GM18873 (cell line): ENCODE data around the gene ZBTB4.

Experiments used
- ATAC-seq: cut with Tn5 transposase; IDR thresholded peaks from one replicate; pipeline ENCODE4 v1.9.1; 2021; ENCODE audit warnings: mild to moderate bottlenecking, moderate library complexity, moderate number of reproducible peaks; ENCODE audit not compliant: unreplicated experiment, low FRiP score

ZBTB4 gene

DNA sequence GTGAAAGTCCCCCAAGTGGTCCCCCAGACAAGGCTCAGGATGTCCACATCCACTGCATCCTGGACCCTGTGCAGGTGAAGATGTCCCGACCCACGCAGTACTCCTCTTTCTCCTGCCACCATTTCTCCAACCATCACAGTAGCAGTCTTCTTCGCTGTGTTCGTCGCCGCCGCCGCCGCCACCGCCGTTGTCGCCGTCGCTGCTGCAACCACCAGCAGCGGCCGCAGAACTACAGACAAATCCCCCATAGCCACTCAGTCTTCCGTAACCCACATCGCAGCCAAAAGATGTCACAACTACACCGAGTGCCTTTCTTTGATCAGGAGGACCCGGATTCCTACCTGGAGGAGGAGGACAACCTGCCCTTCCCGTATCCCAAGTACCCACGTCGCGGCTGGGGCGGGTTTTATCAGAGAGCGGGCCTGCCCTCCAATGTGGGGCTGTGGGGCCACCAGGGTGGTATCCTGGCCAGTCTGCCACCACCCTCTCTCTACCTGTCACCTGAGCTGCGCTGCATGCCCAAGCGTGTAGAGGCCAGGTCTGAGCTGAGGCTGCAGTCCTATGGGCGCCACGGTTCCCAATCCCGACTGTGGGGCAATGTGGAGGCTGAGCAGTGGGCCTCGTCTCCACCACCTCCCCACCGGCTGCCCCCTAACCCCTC lies 53.1 kb downstream of the ZBTB4 start:
- ATAC-seq = no peak

DNA sequence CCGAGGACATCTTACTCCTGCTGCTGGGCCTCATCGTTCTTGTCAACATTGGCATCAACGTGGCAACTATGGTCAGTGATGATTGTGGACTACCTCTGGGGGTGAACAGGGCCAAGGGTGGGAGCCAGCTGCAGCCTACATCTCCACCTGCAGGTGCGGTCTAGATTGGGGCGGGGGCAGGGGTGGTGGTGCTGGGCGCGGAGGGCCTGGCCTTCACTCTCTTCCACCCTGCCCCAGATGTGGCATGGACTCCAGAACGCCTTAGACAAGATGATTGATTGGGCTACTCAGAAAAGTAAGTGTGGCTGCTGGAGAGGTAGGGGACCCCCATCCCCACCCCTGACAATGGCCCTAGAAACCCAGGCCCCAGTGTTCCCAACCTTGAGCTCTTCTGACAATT lies 53.7 kb downstream of the ZBTB4 start:
- ATAC-seq = no peak

DNA sequence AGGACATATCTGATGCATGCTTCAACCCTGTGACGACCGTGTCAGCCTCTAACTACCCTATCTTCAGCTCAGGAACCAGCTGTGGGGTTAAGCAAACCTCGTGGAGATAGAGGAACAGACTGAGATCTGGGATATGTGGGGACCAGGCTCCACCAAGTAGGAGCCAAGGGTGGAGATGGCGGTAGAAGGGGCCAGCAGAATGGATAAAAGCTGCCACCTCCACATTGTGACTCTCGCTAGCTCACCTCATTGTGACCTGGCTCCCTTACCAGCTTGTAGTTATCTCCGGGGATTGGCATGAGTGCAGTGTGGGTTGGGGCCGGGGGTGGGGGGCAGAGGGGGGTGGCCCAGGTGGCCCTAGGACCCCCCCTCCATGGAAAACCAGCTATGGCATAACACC lies 54.1 kb downstream of the ZBTB4 start, which contains the start of gene SPEM2:
Gene SPEM2, plus strand, starts transcription at position 301 of the 400 bp plus-strand sequence. Its CDS starts 73 bp downstream, at position 374.
- ATAC-seq = no peak

DNA sequence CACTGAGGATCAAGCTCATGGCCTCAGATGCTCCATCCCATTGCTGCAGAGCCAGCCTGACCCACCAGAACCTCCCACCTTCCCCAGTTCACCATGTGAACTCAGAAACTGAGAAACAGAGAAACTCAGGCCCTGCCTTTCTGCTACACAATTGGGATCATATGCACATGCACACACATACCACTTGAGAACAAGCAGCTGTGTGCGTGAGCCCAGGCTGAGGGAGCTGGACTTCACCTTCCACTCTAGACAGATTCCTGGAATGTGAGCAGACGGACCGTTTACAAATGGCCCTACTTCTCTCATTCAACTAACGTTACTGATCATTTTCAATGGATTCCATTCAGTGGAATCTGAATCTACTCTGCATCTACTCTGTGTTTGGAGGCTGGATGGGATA lies 55.8 kb downstream of the ZBTB4 start:
- ATAC-seq = no peak

DNA sequence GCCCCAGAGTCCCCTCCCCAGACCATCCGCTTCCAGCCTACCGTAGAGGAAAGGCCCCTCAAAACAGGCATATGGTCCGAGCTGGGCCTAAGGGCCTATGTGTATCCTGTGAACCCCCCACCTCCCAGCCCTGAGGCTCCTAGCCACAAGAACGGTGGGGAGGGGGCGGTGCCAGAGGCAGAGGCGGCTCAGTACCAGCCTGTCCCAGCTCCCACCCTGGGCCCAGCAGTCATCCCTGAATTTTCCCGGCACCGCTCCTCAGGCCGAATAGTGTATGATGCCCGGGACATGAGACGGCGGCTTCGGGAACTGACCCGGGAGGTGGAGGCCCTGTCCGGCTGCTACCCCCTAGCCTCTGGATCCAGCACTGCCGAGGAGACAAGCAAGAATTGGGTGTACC lies 58.2 kb downstream of the ZBTB4 start:
- no peak for ATAC-seq

DNA sequence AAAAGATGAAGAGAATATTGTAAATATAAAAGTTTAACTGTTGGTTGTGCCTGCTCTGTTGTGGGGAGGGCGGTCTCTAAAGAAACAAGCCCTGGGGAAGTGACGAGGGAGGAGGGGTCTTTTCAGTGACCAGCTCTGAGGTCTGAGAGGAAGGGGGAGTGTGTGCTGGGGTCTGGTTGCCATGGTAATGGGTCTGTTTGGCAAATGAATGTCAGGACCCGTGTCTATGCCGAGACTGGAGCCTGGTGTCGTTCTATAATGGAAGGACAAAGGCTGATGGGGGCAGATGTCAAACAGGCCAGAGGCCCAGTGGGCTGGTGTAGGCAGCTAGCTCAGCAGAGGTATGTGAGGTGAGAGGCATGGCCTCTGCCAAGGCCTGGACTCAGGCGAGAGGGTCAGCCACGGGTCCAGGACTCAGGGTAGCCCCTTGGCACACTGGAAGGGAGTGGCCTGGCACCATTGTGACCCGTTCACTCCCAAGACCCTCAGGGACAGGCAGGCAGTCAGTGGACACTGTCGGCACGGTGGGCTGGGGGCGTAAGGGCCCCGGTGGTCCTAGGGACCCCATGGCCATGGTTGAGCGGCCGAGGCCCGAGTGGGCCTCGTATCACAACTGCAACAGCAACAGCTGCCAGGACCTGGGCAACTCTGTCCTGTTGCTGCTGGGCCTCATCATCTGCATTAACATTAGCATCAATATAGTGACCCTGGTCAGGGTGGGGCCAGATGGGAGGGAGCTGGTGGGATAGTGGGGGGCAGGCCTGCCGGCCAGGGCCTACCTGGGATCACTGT lies 59.4 kb downstream of the ZBTB4 start, which contains the start of gene SPEM1:
Gene SPEM1, plus strand, starts transcription at position 506 of the 792 bp plus-strand sequence. Its CDS starts 61 bp downstream, at position 567.
- no peak for ATAC-seq

DNA sequence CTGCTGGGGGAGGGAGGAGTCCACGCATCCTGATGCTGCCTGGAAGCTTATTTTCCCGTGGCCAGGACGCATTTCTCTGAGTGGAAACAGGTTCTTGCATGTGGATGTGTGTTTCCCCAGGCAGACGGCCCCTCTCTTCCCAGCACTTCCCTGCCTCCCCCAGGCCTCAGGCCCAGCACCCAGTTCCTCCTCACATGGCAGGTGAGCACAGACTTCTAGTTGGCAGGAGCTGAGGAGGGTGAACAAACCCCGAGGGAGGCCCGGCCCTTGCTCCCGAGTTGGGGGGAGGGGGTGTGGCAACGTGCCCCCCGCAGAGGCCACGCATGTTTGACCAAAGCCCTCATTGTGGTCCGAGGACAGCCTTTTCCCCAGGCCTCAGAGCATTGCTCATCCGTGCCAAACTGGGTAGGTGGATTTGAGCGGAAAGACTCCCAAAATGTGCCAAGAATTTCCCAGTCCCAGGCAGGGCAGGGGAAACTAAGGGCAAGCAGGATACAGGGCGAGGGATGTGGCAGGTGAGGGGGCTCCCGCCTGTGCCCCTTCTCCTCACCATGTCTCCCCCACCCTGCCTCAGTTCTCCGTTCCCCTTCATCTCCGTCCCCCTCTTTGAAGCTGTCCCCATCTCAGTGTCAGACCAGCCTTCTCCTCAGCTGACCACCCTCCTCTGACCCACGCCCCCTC lies 60.8 kb downstream of the ZBTB4 start:
- ATAC-seq = no peak

DNA sequence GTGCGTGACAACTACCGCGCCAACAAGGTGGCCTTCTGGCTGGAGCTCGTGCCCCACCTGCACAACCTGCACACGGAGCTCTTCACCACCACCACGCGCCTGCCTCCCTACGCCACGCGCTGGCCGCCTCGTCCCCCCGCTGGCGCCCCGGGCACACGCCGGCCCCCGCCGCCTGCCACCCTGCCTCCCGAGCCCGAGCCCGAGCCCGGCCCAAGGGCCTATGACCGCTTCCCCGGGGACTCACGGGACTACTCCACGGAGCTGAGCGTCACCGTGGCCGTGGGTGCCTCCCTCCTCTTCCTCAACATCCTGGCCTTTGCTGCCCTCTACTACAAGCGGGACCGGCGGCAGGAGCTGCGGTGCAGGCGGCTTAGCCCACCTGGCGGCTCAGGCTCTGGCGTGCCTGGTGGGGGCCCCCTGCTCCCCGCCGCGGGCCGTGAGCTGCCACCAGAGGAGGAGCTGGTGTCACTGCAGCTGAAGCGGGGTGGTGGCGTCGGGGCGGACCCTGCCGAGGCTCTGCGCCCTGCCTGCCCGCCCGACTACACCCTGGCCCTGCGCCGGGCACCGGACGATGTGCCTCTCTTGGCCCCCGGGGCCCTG lies 62.3 kb downstream of the ZBTB4 start:
- ATAC-seq = no peak

DNA sequence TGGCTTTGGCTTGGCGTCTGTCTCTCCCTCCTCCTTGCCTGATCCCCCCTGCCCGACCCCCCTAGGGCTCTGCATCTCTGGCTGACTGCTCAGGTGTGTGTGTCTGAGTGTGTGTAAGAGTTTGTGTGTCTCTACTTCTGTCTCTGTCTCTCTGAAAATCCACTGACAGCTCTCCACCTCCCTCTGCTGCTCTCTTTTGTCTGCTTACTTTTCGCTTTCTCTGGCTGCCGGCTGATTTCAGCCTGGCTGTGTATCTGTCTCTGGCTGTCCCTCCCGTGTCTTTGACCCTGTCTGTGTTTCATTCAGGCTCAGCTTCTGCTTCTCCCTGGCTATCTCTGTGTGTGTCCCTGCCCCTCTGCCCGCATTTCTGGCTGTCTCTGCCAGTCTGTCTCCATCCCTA lies 63.1 kb downstream of the ZBTB4 start:
- ATAC-seq = no peak

DNA sequence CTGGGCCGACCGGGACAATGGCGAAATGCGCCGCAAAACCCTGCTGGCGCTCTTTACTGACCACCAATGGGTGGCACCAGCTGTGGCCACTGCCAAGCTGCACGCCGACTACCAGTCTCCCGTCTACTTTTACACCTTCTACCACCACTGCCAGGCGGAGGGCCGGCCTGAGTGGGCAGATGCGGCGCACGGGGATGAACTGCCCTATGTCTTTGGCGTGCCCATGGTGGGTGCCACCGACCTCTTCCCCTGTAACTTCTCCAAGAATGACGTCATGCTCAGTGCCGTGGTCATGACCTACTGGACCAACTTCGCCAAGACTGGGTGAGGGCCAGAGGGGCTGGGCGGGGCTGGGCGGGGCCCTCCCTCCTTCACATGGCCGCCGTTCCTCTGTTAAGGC lies 63.6 kb downstream of the ZBTB4 start:
- ATAC-seq = no peak

DNA sequence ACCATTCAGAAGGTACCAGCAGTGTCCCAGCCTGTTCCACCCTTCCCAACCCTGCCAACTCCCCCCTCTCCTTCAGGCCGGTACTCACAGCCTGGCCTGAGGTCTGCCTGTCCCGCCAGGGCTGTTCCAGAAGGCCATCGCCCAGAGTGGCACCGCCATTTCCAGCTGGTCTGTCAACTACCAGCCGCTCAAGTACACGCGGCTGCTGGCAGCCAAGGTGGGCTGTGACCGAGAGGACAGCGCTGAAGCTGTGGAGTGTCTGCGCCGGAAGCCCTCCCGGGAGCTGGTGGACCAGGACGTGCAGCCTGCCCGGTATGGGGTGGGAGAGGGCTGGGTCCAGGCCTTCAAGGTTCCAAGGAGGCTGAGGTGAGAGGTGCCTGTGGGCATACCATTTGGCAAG lies 64.6 kb downstream of the ZBTB4 start:
- ATAC-seq = no peak

DNA sequence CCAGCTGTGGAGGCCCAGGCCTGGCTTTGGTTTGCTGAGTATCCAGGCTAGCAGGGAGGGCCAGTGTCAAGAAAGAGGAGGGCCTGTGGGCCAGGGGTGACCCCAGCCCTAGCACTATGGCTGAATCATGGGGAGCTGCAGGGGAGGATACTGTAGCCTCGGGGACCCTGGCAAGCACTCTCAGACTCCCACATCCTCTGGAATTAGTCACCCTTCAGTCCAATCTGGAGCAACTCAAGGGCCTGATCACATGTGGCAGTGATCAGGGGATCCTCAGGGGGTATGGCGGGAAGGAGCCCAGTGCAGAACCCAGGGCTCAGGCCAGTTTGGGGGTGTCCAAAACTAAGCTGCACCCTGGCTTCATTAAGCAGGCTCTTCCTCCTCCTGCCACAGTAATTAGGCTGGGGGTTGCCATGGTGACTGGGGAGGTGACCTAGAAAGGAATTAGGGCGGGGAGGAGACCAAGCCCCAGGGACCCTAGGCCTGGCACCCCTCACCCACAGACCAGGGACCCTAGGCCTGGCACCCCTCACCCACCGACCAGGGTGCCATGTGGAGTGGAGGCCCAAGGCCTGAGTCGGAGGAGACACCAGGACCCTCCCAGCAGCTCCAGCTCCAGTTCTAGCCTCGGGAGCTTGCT lies 66.0 kb downstream of the ZBTB4 start:
- ATAC-seq = no peak

DNA sequence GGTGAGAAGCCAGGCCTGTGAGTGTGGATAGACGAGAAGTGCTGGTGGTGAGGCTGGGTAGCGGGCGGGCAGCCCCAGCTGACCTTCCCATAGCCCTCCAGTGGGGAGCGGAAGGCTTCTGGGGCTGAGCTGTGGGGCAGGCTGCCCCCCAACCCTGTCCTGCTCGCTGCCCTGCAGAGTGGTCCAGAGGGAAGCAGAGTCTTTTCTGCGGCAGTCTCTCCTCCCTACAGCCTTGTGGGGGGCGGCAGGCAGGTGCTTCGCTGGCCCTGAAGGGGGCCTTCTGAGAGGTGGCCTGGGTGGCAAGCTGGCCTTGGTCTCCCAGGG lies 68.0 kb downstream of the ZBTB4 start:
- no peak for ATAC-seq

DNA sequence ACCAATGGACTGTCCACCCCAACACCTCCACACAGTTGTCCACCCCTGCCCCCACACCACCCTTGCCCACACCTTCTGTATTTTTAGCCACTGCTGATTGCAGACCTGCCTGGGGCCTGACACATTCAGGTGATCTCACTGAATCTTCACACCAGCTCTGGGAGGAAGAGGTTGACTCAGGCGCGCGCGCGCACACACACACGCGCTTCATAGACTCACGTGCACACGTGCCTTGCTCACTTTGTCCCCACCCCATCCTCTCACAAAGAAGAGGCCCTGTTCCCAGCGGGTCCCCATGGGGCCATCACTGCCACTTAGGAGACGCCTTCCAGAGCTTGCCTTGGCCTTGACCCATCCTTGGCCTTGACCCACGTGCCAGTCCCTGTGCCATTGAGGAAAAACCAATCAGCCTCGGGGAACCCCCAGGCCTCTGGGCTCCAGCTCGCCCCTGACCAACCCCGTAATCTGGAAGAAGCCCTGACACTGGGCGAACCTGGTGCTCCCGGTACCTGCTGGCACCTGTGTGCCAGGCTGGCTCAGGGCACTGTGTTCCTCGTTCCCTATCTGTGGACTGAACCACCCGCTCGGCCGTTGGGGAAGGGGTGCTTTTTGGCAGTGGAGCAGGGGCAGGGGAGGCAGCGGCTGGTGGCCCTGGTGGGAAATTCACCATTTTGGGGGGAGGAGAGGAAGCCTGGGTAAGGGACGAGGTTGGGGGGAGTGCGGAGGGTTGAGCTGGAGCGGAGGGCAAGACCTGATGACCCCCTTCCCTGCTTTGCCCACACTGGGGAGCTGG lies 68.6 kb downstream of the ZBTB4 start:
- ATAC-seq = no peak

DNA sequence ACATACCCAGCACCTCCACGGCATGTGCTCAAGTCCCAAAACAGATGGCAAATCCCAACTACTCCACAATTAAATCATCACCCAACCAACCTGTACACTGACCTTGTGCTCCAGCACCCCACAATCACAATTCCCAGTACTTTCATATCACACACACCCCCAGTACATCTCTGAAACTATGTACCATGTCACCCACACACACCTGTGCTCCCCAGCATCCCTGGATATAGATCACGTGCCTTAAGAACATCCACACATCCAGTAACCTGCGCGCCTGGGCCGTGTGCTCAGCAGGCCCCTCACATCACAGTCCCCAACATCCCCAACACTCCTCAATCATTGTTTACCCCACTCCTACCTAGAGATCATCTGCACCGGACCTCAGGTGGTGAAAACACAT lies 69.7 kb downstream of the ZBTB4 start:
- ATAC-seq = no peak
